Hepatocyte (in vitro differentiated cells): Measurements from ENCODE around the gene PAQR7.

Experiments used
- EZH2 ChIP-seq: fragments of 200-600 bp; sonication (generic); IDR thresholded peaks from 2 replicates; pipeline ENCODE4 v1.6.1; 2016; ENCODE audit warnings: antibody characterized with exemption, mild to moderate bottlenecking, borderline replicate concordance
- EZH2phosphoT487 ChIP-seq: fragments of 200-600 bp; sonication (generic); IDR thresholded peaks from one replicate; pipeline ENCODE4 v1.6.1; 2018; ENCODE audit warnings: antibody characterized with exemption, mild to moderate bottlenecking, low read depth, moderate library complexity; ENCODE audit not compliant: unreplicated experiment, severe bottlenecking
- TF ChIP-seq, protein P1 (sequence below): fragments of 200-600 bp; sonication (generic); IDR thresholded peaks from 2 replicates; pipeline ENCODE4 v1.5.1; 2016; ENCODE audit warnings: antibody characterized with exemption, mild to moderate bottlenecking; ENCODE audit not compliant: poor library complexity

DNA sequence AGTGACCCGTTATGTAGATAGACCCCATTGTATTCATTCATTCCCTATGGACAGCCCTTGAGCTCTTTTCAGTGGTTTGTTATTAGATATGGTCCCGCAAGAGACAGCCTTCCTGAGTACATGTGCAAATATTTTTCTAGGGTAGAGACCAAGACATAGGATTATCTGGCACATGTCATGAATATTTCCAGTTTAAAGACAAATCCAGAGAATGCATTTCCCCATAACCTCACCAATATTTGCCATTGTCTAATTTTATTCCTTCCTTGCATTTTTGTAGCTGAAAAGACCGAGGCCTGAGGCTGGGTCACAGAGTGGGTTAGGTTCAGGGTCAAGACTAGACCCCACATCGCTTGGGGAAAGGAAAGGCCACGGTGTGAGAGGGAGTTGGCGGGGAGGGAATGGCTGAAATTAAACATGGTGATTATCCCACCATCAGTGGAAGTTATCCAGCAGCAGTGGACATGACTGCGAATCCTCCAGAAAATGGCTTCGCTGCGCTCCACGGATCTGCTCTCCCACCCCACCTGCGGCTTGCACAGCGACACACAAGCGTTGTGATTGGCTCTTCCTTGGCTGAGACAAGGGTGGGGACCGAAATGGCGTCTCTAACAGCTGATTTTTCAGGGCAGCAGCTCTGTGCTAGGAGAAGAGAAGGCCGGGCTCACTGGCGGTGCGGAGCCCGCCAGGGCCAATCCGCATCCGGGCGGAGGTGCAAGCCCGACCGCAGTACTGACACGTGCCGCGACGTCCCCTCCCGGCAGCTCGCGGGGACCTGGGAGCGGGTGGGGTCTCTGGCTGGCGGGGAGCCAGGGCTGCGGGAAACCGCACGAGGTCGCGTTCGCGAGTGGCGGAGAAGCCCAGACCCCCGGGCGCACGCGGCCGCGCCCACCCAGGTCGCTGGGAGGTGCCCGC lies 46.8 kb upstream of the PAQR7 start:
- TF ChIP-seq, protein P1, sequence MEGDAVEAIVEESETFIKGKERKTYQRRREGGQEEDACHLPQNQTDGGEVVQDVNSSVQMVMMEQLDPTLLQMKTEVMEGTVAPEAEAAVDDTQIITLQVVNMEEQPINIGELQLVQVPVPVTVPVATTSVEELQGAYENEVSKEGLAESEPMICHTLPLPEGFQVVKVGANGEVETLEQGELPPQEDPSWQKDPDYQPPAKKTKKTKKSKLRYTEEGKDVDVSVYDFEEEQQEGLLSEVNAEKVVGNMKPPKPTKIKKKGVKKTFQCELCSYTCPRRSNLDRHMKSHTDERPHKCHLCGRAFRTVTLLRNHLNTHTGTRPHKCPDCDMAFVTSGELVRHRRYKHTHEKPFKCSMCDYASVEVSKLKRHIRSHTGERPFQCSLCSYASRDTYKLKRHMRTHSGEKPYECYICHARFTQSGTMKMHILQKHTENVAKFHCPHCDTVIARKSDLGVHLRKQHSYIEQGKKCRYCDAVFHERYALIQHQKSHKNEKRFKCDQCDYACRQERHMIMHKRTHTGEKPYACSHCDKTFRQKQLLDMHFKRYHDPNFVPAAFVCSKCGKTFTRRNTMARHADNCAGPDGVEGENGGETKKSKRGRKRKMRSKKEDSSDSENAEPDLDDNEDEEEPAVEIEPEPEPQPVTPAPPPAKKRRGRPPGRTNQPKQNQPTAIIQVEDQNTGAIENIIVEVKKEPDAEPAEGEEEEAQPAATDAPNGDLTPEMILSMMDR: no peak
- no peak for TF ChIP-seq EZH2
- no peak for TF ChIP-seq EZH2phosphoT487
